Activated CD4-positive, CD25-positive, alpha-beta regulatory T cell treated with anti-CD3 and anti-CD28 coated beads, Interleukin-2, amount 50 U/mL, for 24 hours (primary cell): ENCODE data around the gene ATAD3A.
A peak's percentile ranks its signal among the peaks of the same experiment; 100 is the strongest.
"Not testable (repeated sequence)": the region's sequence is repeated elsewhere in the genome, so short reads cannot be mapped to it uniquely, and the experiment has no call there.

Source experiments
- ATAC-seq, 2 donors: fragments of 150-1000 bp; cut with Tn5 transposase; one replicate each; pipeline ENCODE4 v1.10.0; 2021; ENCODE audit warnings: mild to moderate bottlenecking in 1 of 2, moderate library complexity in 1 of 2

The ATAD3A gene

DNA sequence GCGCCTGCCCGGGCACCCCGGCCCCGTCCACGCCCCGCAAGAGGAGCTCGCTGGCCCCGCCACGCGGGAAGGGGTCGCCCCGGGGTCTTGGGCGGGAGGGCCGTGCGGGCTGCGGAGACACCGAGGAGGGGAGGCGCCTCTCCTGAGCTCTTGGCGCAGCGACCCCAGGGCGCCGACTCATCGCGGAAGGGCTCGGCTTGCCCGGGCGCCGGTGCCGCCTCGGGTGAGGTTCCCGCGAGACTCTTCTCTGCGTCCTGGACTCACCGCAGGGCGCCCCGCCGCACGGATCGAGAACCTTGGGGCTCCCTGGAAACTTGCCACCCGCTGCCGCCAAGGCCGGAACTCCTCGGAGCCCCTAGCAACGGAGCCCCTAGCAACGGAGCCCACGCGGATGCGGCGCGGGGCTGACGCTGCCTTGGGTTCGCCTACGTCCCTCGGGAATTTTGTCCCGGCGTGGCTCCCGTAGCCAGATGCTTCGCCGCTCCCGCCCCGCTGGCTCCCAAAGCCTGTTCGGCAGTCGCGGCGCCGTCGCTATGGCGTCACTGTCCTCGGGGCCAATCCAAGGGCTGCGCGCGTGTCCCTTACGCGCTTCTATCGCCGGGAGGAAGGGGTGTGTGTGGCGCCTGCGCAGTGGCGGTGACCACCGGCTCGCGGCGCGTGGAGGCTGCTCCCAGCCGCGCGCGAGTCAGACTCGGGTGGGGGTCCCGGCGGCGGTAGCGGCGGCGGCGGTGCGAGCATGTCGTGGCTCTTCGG lies at the start of gene ATAD3A:
Gene ATAD3A (plus strand): TSS at position 630 of the 753 bp plus-strand sequence. CDS start 107 bp downstream, at position 737.
- peak; percentile 97 for ATAC-seq

DNA sequence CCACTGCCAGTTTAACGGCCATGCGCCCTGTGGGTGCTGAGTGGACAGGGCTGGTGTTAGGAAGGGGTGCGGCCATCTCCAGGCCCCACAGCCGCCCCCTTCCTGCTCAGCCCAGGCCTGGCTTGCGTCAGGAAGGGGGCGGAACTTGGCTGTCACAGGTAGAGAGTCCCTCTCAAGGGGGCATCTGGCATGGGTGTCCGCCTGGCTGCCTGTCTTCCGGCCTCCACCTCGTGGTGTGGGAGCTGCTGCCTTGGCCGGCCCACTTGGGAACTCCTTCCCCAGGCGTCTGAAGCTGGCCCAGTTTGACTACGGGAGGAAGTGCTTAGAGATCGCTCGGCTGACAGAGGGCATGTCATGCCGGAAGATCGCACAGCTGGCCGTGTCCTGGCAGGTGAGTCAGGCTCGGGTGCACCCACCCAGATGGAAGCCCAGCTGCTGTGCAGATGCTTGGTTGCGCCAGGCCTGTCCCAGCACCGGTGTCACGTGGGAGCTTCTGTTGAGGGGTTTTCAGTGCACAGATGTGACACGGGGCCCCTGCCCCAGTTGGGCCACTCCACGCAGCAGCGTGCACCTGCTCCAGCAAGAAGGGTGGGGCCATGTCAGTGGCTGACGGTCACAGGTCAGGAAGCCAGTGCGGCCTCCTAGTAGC lies 49.5 kb upstream of the ATAD3A start:
- ATAC-seq, result peak; percentile 53 to 56

DNA sequence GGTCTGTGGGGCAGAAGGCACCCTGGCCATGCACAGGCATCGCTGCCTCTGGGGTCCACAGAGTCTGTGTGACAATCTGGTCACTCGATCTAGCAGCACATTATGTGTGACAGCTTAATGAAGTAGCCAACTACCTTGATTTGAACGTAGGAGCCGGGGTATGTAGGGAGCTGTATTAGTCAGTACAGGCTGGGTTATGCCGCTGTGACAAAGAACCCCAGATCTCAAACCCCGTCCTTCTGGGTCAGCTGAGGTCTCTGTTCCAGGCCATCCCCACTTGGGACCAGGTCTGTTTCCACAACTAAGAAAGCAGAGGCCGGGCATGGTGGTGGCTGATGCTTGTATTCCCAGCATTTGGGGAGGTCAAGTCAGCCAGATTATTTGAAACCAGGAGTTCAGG lies 48.6 kb upstream of the ATAD3A start:
- ATAC-seq, result no peak

DNA sequence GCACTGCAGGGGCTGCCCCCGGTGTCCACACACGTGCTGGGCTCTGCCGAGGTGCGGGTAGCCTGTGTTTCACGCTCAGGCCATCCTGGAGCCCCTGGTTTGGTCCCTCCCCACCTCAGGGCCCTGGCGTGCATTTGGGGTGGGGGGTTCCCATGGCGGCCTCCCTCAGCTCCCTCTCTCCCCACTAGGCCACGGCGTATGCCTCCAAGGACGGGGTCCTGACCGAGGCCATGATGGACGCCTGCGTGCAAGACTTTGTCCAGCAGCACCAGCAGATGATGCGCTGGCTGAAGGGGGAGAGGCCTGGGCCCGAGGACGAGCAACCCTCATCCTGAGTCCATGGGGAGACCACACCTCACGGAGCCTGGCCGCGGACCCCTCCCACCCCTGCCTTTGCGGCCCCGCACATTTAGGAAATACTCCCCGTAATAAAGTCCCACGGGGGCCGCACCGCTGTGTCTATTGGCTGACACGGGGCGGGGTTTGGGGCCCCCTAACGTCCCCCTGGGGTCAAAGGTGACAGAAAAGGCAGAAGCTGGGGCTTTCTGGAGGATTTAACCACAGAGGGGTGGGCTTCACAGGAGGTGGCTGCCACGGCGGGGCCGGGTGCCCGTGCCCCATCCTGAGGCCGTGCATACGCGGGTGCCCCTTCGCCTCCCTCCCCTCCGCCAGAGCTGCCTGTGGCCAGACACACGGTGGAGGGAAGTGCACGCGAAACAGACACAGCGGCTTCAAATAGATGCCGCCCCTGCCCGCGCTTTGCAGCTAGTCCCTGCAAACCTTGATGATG lies 43.6 kb upstream of the ATAD3A start:
- ATAC-seq, result not testable (repeated sequence)

DNA sequence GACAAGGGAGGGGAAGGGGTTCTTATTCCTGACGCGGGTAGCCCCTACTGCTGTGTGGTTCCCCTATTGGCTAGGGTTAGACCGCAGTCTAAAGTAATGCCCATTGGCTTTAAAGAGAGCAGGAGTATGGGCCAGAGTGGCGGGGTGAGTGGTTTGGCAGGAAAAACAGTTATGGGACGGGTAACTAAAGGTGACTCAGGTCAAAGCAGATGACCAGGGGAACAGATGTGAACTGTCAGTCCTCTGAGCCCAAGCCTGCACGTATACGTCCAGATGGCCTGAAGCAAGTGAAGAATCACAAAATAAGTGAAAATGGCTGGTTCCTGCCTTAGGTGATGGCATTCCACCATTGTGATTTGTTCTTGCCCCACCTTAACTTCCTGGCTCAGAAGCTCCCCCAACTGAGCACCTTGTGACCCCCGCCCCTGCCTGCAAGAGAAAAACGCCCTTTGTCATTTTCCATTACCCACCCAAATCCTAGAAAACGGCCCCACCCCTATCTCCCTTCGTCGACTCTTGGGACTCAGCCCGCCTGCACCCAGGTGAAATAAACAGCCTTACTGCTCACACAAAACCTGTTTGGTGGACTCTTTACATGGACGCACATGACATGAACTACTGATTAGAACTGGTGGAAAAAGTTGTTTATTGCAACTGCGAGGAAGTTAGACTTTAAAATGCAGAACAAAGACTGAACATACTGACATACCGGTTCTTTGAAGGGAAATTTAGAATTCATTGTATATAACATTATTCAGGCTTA lies 41.2 kb upstream of the ATAD3A start:
- ATAC-seq, result no peak

- peak; percentile 98 to 99 for ATAC-seq
Observed at GRCh38 chr1:1471389-1472052, 40.4 kb upstream of the ATAD3A start, which contains the start of gene ATAD3B. Gene ATAD3B (plus strand): TSS chr1:1471765. CDS start chr1:1471885, 120 bp downstream.

GRCh38 chr1:1472053-1472876 lies 39.7 kb upstream of the ATAD3A start:
- ATAC-seq, result peak; percentile 30 to 34

GRCh38 chr1:1476011-1476410 lies 36.0 kb upstream of the ATAD3A start:
- ATAC-seq, result not testable (repeated sequence)

- ATAC-seq, result no peak
Observed at GRCh38 chr1:1477206-1477605, 34.8 kb upstream of the ATAD3A start.

- no peak for ATAC-seq
Observed at GRCh38 chr1:1479547-1480487, 32.1 kb upstream of the ATAD3A start.

GRCh38 chr1:1480488-1480867 lies 31.5 kb upstream of the ATAD3A start:
- not testable (repeated sequence) for ATAC-seq

GRCh38 chr1:1481811-1482210 lies 30.2 kb upstream of the ATAD3A start:
- ATAC-seq, result peak in 1 of 2 donors; percentile 10

DNA sequence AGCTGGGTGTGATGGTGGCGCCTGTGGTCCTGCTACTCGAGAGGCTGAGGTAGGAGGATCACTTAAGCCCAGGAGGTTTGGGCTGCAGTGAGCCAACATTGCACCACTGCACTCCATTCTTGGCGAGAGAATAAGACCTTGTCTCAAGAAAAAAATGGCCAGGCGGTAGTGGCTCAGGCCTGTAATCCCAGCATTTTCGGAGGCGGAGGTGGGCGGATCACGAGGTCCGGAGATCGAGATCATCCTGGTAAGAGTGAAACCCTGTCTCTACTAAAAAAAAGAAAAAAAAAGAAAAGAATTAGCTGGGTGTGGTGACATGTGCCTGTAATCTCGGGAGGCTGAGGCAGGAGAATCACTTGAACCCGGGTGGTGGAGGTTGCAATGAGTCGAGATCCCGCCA lies 29.1 kb upstream of the ATAD3A start:
- no peak for ATAC-seq

GRCh38 chr1:1483714-1484113 lies 28.2 kb upstream of the ATAD3A start:
- ATAC-seq, result no peak

GRCh38 chr1:1484976-1485750 lies 26.8 kb upstream of the ATAD3A start:
- not testable (repeated sequence) for ATAC-seq

GRCh38 chr1:1485755-1486317 lies 26.1 kb upstream of the ATAD3A start:
- ATAC-seq, result not testable (repeated sequence)

- no peak for ATAC-seq
Observed at GRCh38 chr1:1487701-1488100, 24.3 kb upstream of the ATAD3A start.

DNA sequence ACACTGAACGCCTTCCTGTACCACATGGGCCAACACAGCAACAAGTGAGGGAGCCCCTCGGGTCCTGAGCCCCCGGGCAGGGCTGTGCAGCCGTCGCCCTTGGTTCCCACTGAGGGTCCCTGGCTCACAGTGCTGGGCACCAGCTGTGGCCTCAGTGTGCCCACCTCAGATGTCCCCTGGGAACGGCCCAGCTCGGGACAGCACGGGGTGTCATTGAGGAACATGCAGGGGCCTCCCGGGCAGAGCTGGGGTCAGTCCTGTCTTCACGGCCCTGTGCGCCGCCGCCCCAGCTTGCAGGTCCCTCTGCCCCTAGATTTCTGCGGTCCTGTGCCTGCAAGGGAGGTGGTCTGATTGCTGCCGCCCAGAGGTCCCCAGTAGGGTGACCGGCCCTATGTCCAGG lies 22.7 kb upstream of the ATAD3A start:
- no peak for ATAC-seq

DNA sequence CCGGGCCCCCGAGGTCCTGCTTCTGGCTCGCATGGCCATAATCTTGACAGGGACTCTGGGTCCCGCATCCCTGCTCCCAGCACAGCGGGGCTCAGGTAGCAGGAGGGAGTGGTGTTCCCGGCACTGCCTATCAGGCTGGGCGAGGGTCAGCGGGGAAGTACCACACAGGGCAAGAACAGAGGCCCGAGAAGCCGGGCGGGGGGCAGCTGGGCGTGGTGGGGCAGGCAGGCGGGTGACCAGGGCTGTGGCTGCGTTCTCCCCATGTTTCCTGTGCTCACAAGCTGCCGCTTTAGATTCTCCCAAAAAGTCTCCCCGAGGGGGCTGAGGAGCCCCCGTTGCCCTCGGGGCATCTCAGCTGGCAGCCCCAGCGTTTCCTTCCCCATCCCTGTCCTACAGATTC lies 22.1 kb upstream of the ATAD3A start:
- no peak for ATAC-seq
